ENCODE results near the gene TOMM40.
"Not testable (repeated sequence)": the region's sequence is repeated elsewhere in the genome, so short reads cannot be mapped to it uniquely, and the experiment has no call there.

- TF ChIP-seq CTCF, POLR2A (IDR thresholded peaks at IDR 0.05): not testable (repeated sequence)
These were observed 29.5 kb upstream of the TOMM40 start for GRCh38 chr19:44861576-44861975.

All from right lobe of liver (tissue), 4 donors.